Pons (tissue), 1 donor: Measurements from ENCODE around the gene NR5A1.

ENCODE experiments used
- DNase-seq: peaks from one replicate; pipeline ENCODE4 v3.0.0-alpha.2; 2016; ENCODE audit warnings: low spot score

NR5A1 gene

GRCh38 chr9:124457887-124458431 lies 49.2 kb downstream of the NR5A1 start:
- DNase-seq, result no peak

- no peak for DNase-seq
These were observed 49.9 kb downstream of the NR5A1 start for GRCh38 chr9:124457079-124457886.

GRCh38 chr9:124456341-124457078 lies 50.7 kb downstream of the NR5A1 start:
- no peak for DNase-seq

GRCh38 chr9:124455820-124456219 lies 51.4 kb downstream of the NR5A1 start:
- no peak for DNase-seq

GRCh38 chr9:124454791-124455443 lies 52.3 kb downstream of the NR5A1 start:
- no peak for DNase-seq

- DNase-seq, result no peak
These were observed 52.9 kb downstream of the NR5A1 start for GRCh38 chr9:124454296-124454695.

GRCh38 chr9:124453586-124454191 lies 53.5 kb downstream of the NR5A1 start:
- no peak for DNase-seq

GRCh38 chr9:124452841-124453585 lies 54.2 kb downstream of the NR5A1 start:
- no peak for DNase-seq

- DNase-seq, result no peak
These were observed 54.9 kb downstream of the NR5A1 start for GRCh38 chr9:124452326-124452725.

GRCh38 chr9:124450931-124451661 lies 56.1 kb downstream of the NR5A1 start:
- no peak for DNase-seq

- DNase-seq, result no peak
These were observed 56.8 kb downstream of the NR5A1 start, which contains the start of gene ADGRD2 for GRCh38 chr9:124450241-124450924. ADGRD2 (plus strand) TSS chr9:124450451; CDS start chr9:124451667, 1,216 bp downstream.

GRCh38 chr9:124449381-124450151 lies 57.6 kb downstream of the NR5A1 start:
- no peak for DNase-seq

- DNase-seq, result peak; percentile 24
These were observed 59.2 kb downstream of the NR5A1 start for GRCh38 chr9:124448019-124448418.

GRCh38 chr9:124447297-124447661 lies 59.9 kb downstream of the NR5A1 start:
- DNase-seq, result no peak

- DNase-seq, result no peak
These were observed 63.0 kb downstream of the NR5A1 start for GRCh38 chr9:124444166-124444565.

- DNase-seq, result no peak
These were observed 63.6 kb downstream of the NR5A1 start for GRCh38 chr9:124443625-124444024.

GRCh38 chr9:124442826-124443225 lies 64.4 kb downstream of the NR5A1 start:
- DNase-seq, result no peak

- no peak for DNase-seq
These were observed 64.8 kb downstream of the NR5A1 start for GRCh38 chr9:124442379-124442778.

- DNase-seq, result no peak
These were observed 65.9 kb downstream of the NR5A1 start for GRCh38 chr9:124441291-124441690.
